Endothelial cell (in vitro differentiated cells): ENCODE measurements around the gene GGA1. TPM values are rescaled to one million over a fixed set of nuclear protein-coding genes. Genes with fewer than 3 reads are reported as not detected.

Source experiments
- DNase-seq: peaks from one replicate; pipeline ENCODE4 v3.0.0; 2021; ENCODE audit warnings: low spot score
- H3K27ac Mint-ChIP-seq: one replicate; pipeline ENCODE4 v1.8.0; 2021; ENCODE audit warnings: mixed read lengths, inconsistent platforms; ENCODE audit not compliant: unreplicated experiment
- H3K27me3 Mint-ChIP-seq: one replicate; pipeline ENCODE4 v1.8.0; 2021; ENCODE audit warnings: mild to moderate bottlenecking, moderate library complexity, mixed read lengths, inconsistent platforms; ENCODE audit not compliant: unreplicated experiment
- H3K36me3 Mint-ChIP-seq: one replicate; pipeline ENCODE4 v1.8.0; 2021; ENCODE audit warnings: mild to moderate bottlenecking, low read depth, mixed read lengths, inconsistent platforms; ENCODE audit not compliant: unreplicated experiment
- H3K4me1 Mint-ChIP-seq: one replicate; pipeline ENCODE4 v1.8.0; 2021; ENCODE audit warnings: mild to moderate bottlenecking, mixed read lengths, inconsistent platforms; ENCODE audit not compliant: unreplicated experiment
- H3K4me3 Mint-ChIP-seq: one replicate; pipeline ENCODE4 v1.8.0; 2021; ENCODE audit warnings: mild to moderate bottlenecking, mixed read lengths, inconsistent platforms; ENCODE audit not compliant: unreplicated experiment
- H3K9me3 Mint-ChIP-seq: one replicate; pipeline ENCODE4 v1.8.0; 2021; ENCODE audit warnings: mixed read lengths, inconsistent platforms; ENCODE audit not compliant: unreplicated experiment
- total RNA-seq: library from RNA; stranded (reverse); fragmentation: NEBNext Ultra II Directional; extraction: Animal tissue kit (Norgen Biotek cat#: 25700); gene quantifications from one replicate; pipeline ENCODE4 v1.2.1, GENCODE V29; 2021; ENCODE audit not compliant: unreplicated experiment
- TF ChIP-seq, protein P1 (sequence below): fragments of 200-600 bp; sonication (generic); IDR thresholded peaks from one replicate; pipeline ENCODE4 v1.5.0; 2021; ENCODE audit warnings: antibody characterized with exemption; ENCODE audit not compliant: unreplicated experiment

Gene GGA1
- total RNA-seq, 1 donor from 2014 or later = 63.6 TPM

GRCh38 chr22:37672206-37672919, 63.7 kb downstream of the GGA1 start:
- Mint-ChIP-seq H3K9me3 (no peaks in the 10 kb centered on the region), H3K27me3 (peaks cover 4% of the 10 kb centered on the region), H3K27ac (no peak overlapping the region), H3K4me1 (peaks cover 6% of the 10 kb centered on the region), H3K36me3 (no peaks in the 10 kb centered on the region), H3K4me3 (no peak overlapping the region)
- TF ChIP-seq, protein P1, sequence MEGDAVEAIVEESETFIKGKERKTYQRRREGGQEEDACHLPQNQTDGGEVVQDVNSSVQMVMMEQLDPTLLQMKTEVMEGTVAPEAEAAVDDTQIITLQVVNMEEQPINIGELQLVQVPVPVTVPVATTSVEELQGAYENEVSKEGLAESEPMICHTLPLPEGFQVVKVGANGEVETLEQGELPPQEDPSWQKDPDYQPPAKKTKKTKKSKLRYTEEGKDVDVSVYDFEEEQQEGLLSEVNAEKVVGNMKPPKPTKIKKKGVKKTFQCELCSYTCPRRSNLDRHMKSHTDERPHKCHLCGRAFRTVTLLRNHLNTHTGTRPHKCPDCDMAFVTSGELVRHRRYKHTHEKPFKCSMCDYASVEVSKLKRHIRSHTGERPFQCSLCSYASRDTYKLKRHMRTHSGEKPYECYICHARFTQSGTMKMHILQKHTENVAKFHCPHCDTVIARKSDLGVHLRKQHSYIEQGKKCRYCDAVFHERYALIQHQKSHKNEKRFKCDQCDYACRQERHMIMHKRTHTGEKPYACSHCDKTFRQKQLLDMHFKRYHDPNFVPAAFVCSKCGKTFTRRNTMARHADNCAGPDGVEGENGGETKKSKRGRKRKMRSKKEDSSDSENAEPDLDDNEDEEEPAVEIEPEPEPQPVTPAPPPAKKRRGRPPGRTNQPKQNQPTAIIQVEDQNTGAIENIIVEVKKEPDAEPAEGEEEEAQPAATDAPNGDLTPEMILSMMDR = no peak
- DNase-seq = no peak

DNA sequence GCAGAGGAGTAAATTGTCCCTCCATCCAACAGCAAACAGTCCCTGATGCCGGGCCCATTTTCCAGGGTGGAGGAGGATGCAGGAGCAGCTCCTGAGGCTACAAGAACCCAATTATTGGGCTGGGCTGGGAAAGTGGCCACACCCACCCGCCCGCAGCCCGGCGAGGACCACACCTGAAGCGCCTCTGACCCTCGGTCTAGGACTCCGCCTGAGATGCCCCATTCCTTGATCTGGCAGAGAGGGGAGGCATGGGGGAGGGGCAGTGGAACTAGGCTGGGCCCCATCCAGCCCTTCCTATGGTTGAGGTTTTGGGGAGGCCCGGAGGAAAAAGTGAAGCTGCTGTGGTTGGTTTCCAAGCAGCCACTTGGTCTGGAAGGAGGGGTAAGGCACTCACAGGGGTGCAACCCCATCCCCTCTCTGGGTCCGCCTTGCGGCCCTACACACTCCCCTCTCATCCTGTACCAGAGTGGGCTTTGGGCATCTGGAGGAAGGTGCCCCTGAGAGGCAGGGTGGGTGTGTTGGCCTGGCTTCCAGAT, 64.4 kb downstream of the GGA1 start:
- DNase-seq = no peak
- TF ChIP-seq, protein P1 = no peak
- Mint-ChIP-seq H3K27ac (no peak overlapping the region), H3K36me3 (no peaks in the 10 kb centered on the region), H3K27me3 (peaks cover 5% of the 10 kb centered on the region), H3K4me3 (no peak overlapping the region), H3K4me1 (peaks cover 6% of the 10 kb centered on the region), H3K9me3 (no peaks in the 10 kb centered on the region)

DNA sequence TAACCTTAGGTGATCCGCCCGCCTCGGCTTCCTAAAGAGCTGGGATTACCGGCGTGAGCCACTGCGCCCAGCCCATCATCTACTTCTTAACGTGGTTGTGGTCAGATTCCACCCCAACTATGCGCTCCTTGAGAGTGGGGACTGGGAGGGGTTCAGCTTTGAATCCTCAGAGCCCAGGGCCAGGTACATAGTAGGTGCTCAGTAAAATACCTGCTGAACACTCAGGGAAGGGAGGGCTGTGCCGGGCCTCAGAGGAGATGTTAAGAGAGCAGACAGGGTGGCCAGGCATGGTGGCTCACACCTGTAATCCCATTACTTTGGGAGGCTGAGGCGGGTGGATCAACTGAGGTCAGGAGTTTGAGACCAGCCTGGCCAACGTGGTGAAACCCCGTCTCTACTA, 65.6 kb downstream of the GGA1 start:
- Mint-ChIP-seq H3K27ac (no peak overlapping the region), H3K4me1 (peaks cover 6% of the 10 kb centered on the region), H3K36me3 (no peaks in the 10 kb centered on the region), H3K4me3 (no peak overlapping the region), H3K9me3 (no peaks in the 10 kb centered on the region), H3K27me3 (peaks cover 6% of the 10 kb centered on the region)
- DNase-seq = no peak
- TF ChIP-seq, protein P1 = no peak

GRCh38 chr22:37674951-37675929, 66.6 kb downstream of the GGA1 start, which contains the start of gene LGALS1:
TSS of gene LGALS1 (plus strand) at chr22:37675636. CDS start at chr22:37675703, 67 bp downstream.
- H3K36me3 Mint-ChIP-seq = no peaks in the 10 kb centered on the region
- TF ChIP-seq, protein P1 = no peak
- H3K4me3 Mint-ChIP-seq = peak within 1 kb of the TSS; percentile 88

More at GRCh38 chr22:37674951-37675929, 66.6 kb downstream of the GGA1 start, which contains the start of gene LGALS1:
- Mint-ChIP-seq H3K9me3 (no peaks in the 10 kb centered on the region), H3K27me3 (peaks cover 6% of the 10 kb centered on the region), H3K27ac (peak within 1 kb of the TSS; percentile 30), H3K4me1 (peaks cover 6% of the 10 kb centered on the region)
- no peak for DNase-seq
